A673 (cell line): ENCODE results near the gene YWHAG. TPM values are rescaled to one million over a fixed set of nuclear protein-coding genes. Genes with fewer than 3 reads are reported as not detected.

Source experiments
- BruUV-seq: library from RNA; stranded (reverse); fragments of 400-500 nt; replicated peaks from 2 replicates; lab custom pipeline; 2021; lab: Mats Ljungman, UMichigan
- CTCF ChIA-PET: fragments of 300-600 bp; sonication (Branson Sonifier 250); formaldehyde crosslinking; loops from one replicate; lab custom pipeline; 2022; ENCODE audit warnings: antibody characterized with exemption; lab: Charles Lee
- POLR2A ChIA-PET: fragments of 300-600 bp; sonication (Branson Sonifier 250); formaldehyde crosslinking; loops from one replicate; lab custom pipeline; 2022; ENCODE audit warnings: antibody characterized with exemption; ENCODE audit not compliant: low non-redundant PET; lab: Charles Lee
- DNase-seq: peaks from one replicate; pipeline ENCODE4 v3.0.0-alpha.2; 2015; ENCODE audit warnings: low spot score
- H3K27ac ChIP-seq: fragments of 200-600 bp; sonication (generic); 2 replicates; pipeline ENCODE4 v1.5.1; 2016; ENCODE audit warnings: mixed run types, low read depth, mild to moderate bottlenecking, mixed read lengths, antibody characterized with exemption, low read length; ENCODE audit not compliant: poor library complexity, severe bottlenecking
- H3K27me3 ChIP-seq: fragments of 200-600 bp; sonication (generic); replicated peaks from 2 replicates; pipeline ENCODE4 v1.6.1; 2017; ENCODE audit warnings: mixed run types, low read depth, mild to moderate bottlenecking, mixed read lengths, antibody characterized with exemption, low read length; ENCODE audit not compliant: insufficient read depth, poor library complexity
- H3K36me3 ChIP-seq: fragments of 200-600 bp; sonication (generic); 2 replicates; pipeline ENCODE4 v1.6.1; 2016; ENCODE audit warnings: mixed run types, mild to moderate bottlenecking, mixed read lengths, antibody characterized with exemption, low read length; ENCODE audit not compliant: insufficient read depth, poor library complexity, severe bottlenecking
- H3K4me1 ChIP-seq: fragments of 200-600 bp; sonication (generic); 2 replicates; pipeline ENCODE4 v1.6.1; 2017; ENCODE audit warnings: mixed run types, mild to moderate bottlenecking, mixed read lengths, antibody characterized with exemption, low read length; ENCODE audit not compliant: insufficient read depth, poor library complexity, severe bottlenecking
- H3K4me3 ChIP-seq: fragments of 200-600 bp; sonication (generic); 2 replicates; pipeline ENCODE4 v1.5.1; 2016; ENCODE audit warnings: low read depth, mixed run types, mild to moderate bottlenecking, mixed read lengths, low read length; ENCODE audit not compliant: poor library complexity, severe bottlenecking
- H3K9me3 ChIP-seq: fragments of 200-600 bp; sonication (generic); 2 replicates; pipeline ENCODE4 v1.6.1; 2016; ENCODE audit warnings: mixed run types, low read depth, mild to moderate bottlenecking, mixed read lengths, antibody characterized with exemption, low read length; ENCODE audit not compliant: poor library complexity, severe bottlenecking
- CTCF ChIP-seq: fragments of 300-800, 200-600 bp; sonication (generic); conservative IDR thresholded peaks from 2 replicates; pipeline ENCODE4 v1.5.1; 2017; ENCODE audit warnings: low read depth, mild to moderate bottlenecking, antibody characterized with exemption, low read length, moderate library complexity, mixed read lengths
- EZH2 ChIP-seq: fragments of 200-600 bp; sonication (generic); IDR thresholded peaks from 2 replicates; pipeline ENCODE4 v1.6.1; 2017; ENCODE audit warnings: borderline replicate concordance, low read depth, mild to moderate bottlenecking, mixed read lengths, antibody characterized with exemption, low read length; ENCODE audit not compliant: poor library complexity, severe bottlenecking
- intact Hi-C: fragments of 100-400 bp; cut with micrococcal nuclease; formaldehyde crosslinking; loops from one replicate; pipeline ENCODE4 v1.10.0; 2022; ENCODE audit not compliant: unreplicated experiment
- total RNA-seq: library from RNA; stranded (reverse); gene quantifications from 2 replicates; pipeline ENCODE4 v1.2.3, GENCODE V29; 2021

YWHAG gene
- total RNA-seq, 1 experiment from 2014 or later, result 249 TPM

GRCh38 chr7:76354981-76355730, 3.6 kb downstream of the YWHAG start:
- Histone ChIP-seq H3K4me3 (no peak overlapping the region), H3K27me3 (no peaks in the 10 kb centered on the region), H3K27ac (no peak overlapping the region), H3K36me3 (peaks cover 52% of the 10 kb centered on the region), H3K4me1 (peaks cover 20% of the 10 kb centered on the region), H3K9me3 (no peaks in the 10 kb centered on the region)
- TF ChIP-seq EZH2 (no peak), CTCF (no peak)
- no TSS peak for BruUV-seq
- intact Hi-C loops, result no loop called here
- ChIA-PET POLR2A (no interaction called here), CTCF (no interaction called here)
- DNase-seq, result no peak

GRCh38 chr7:76354516-76354915, 4.3 kb downstream of the YWHAG start:
- TF ChIP-seq CTCF, result no peak
- TF ChIP-seq EZH2, result no peak
- no peak overlapping the region for H3K4me3 ChIP-seq
- H3K36me3 ChIP-seq, result peaks cover 58% of the 10 kb centered on the region
- POLR2A ChIA-PET, result no interaction called here
- CTCF ChIA-PET, result interaction anchor here (0.6 kb wide), 1 partner anchor 94 kb away, joined by 9 read pairs; no protein-coding TSS in a partner anchor
- peaks cover 14% of the 10 kb centered on the region for H3K4me1 ChIP-seq
- intact Hi-C loops, result no loop called here
- H3K27me3 ChIP-seq, result no peaks in the 10 kb centered on the region
- BruUV-seq, result no TSS peak
- H3K9me3 ChIP-seq, result no peaks in the 10 kb centered on the region
- no peak for DNase-seq
- no peak overlapping the region for H3K27ac ChIP-seq

GRCh38 chr7:76353744-76354143, 5.0 kb downstream of the YWHAG start:
- no peak overlapping the region for H3K4me3 ChIP-seq
- peaks cover 13% of the 10 kb centered on the region for H3K4me1 ChIP-seq
- ChIA-PET CTCF (interaction anchor here (0.6 kb wide), 1 partner anchor 93 kb away, joined by 9 read pairs; no protein-coding TSS in a partner anchor), POLR2A (no interaction called here)
- H3K27me3 ChIP-seq, result no peaks in the 10 kb centered on the region
- intact Hi-C loops, result no loop called here
- no peak for DNase-seq
- BruUV-seq, result no TSS peak
- TF ChIP-seq CTCF (no peak), EZH2 (no peak)
- no peak overlapping the region for H3K27ac ChIP-seq
- H3K36me3 ChIP-seq, result peaks cover 63% of the 10 kb centered on the region
- no peaks in the 10 kb centered on the region for H3K9me3 ChIP-seq
